ENCODE measurements around the gene RAP2A.

- TF ChIP-seq CTCF (conservative IDR thresholded peaks at IDR 0.05 in 1 of 2, IDR thresholded peaks at IDR 0.05 in 1 of 2; ENCODE audit: low read depth in 1 of 2, low read length in 2 of 2) (no peak), EZH2 (IDR thresholded peaks at IDR 0.05; ENCODE audit: low read length, missing control alignments) (no peak)
These were observed 5.1 kb downstream of the RAP2A start for GRCh38 chr13:97438856-97439595.
